GM18951 (cell line): ENCODE results near the gene FAM83C.

ENCODE experiments used
- POLR2A ChIP-seq: IDR thresholded peaks from 4 replicates; pipeline ENCODE4 v1.6.1; 2011; ENCODE audit warnings: mild to moderate bottlenecking; ENCODE audit not compliant: insufficient read length, insufficient read depth; ENCODE audit errors: extremely low read depth
- in situ Hi-C: fragments of 300-500 bp; cut with MboI; formaldehyde crosslinking; loops from one replicate; pipeline ENCODE4 v1.12.0; 2022; ENCODE audit warnings: low sequenced_read_pairs, mixed read lengths, inconsistent platforms; ENCODE audit not compliant: unreplicated experiment

Gene FAM83C

DNA sequence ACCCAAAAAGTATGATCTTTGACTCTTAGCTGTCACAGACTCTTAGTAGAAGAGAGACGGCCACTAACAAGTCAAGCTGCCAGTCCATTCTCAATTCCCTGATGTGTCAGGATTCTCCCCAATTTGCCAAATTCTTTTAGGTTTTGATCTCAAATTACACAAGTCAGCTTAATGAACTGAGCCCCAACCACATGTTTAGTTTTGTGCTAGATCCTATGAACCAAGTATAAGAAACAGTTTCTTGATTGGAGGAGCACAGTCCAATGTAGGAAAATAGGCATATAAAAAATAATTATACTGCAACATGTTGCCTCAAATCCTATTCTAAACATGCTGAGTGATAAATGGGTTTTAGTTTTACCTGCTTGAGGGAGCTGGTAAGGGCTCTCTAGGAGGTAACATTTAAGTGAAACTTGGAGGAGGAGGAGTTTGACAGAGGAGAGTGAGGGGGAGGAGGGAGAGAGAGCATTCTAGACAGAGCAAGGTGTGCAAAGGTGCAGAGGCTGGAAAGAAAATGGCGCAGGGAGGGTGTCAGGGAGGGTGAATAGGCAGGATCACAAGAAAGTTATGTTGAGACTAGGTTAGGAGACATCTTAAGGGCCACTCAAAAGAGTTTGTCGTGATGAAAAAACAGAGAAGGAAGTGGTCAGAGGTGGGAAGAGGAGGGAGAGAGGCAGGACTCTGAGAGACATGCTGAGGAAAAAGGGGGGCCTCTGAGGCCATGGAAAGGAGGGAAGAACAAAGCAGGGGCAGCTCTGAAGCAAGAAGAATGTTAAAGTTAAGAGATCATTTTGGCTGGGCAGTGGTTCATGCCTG lies 22.8 kb upstream of the FAM83C start:
- TF ChIP-seq POLR2A = no peak
- in situ Hi-C loops = no loop called here

GRCh38 chr20:35312318-35312717 lies 20.1 kb upstream of the FAM83C start:
- in situ Hi-C loops = no loop called here
- TF ChIP-seq POLR2A = no peak

- in situ Hi-C loops = no loop called here
Measured at GRCh38 chr20:35311822-35312221, 19.6 kb upstream of the FAM83C start.

GRCh38 chr20:35311409-35311808 lies 19.2 kb upstream of the FAM83C start:
- no peak for TF ChIP-seq POLR2A
- in situ Hi-C loops = no loop called here

More at GRCh38 chr20:35311822-35312221, 19.6 kb upstream of the FAM83C start:
- TF ChIP-seq POLR2A = no peak

- in situ Hi-C loops = loop anchor here (10.0 kb wide), 1 partner anchor 137 kb away; no protein-coding TSS in a partner anchor
- no peak for TF ChIP-seq POLR2A
Measured at GRCh38 chr20:35307666-35308653, 15.7 kb upstream of the FAM83C start.

GRCh38 chr20:35306931-35307517 lies 14.8 kb upstream of the FAM83C start:
- in situ Hi-C loops = loop anchor here (10.0 kb wide), 1 partner anchor 138 kb away; no protein-coding TSS in a partner anchor
- no peak for TF ChIP-seq POLR2A

GRCh38 chr20:35305682-35306556 lies 13.7 kb upstream of the FAM83C start:
- in situ Hi-C loops = loop anchor here (10.0 kb wide), 1 partner anchor 139 kb away; no protein-coding TSS in a partner anchor
- no peak for TF ChIP-seq POLR2A

DNA sequence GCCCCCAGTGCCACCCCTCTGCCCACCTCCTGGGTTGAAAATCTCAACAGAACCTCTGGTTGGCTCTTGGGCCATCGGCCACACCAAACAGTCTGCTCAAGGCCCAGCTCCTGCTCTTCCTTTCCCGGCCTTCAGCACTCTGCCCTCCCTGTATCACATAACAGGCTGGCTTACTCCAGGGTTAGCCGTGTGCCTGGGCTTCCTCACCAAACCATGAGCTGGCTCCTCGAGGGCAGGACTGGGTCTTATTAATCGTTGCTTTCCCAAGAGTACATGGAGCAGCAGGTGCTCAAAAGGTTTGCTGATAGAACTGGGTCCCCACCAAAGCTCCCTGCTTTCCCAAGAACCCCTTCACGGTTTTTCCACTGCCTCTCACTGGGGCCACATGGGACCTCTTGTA lies 12.7 kb upstream of the FAM83C start:
- in situ Hi-C loops = loop anchor here (10.0 kb wide), 1 partner anchor 140 kb away; no protein-coding TSS in a partner anchor

GRCh38 chr20:35303735-35304491 lies 11.7 kb upstream of the FAM83C start:
- in situ Hi-C loops = loop anchor here (10.0 kb wide), 1 partner anchor 141 kb away; no protein-coding TSS in a partner anchor
- TF ChIP-seq POLR2A = no peak

More for the DNA sequence above, 12.7 kb upstream of the FAM83C start:
- no peak for TF ChIP-seq POLR2A

- in situ Hi-C loops = loop anchor here (10.0 kb wide), 1 partner anchor 141 kb away; no protein-coding TSS in a partner anchor
- TF ChIP-seq POLR2A = no peak
Measured at GRCh38 chr20:35303382-35303734, 11.1 kb upstream of the FAM83C start.
